ENCODE results near the gene SLC39A7. TPM values are rescaled to one million over a fixed set of nuclear protein-coding genes. Genes with fewer than 3 reads are reported as not detected.

SLC39A7 gene
- total and polyA plus RNA-seq, 9 donors: 66.1 to 136 (median 92.0) TPM

DNA sequence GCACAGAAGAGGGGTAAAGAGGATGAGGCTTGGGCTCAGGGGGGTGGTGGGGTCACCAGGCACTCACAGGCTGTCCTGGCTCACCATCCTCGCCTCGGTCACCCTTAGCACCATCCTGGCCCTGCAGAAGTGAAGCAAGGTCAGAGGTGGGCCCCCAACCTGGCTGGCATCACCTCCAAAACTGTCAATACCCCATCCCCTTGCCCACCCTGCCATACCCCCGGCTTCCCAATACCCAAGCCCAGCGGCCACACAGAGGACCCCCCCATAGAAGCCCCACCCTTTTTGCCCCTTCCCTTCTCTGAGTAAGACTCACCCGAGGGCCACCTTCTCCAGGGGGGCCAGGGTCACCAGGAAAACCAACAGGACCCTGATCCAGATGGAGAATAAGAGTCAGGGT lies 32.0 kb upstream of the SLC39A7 start:
- H3K27ac ChIP-seq (ENCODE audit: low read length): no peak overlapping the region
- peaks cover 5% of the 10 kb centered on the region for H3K27me3 ChIP-seq (ENCODE audit: control insufficient read depth, insufficient read depth, low read length)
- peaks cover 12% of the 10 kb centered on the region for H3K36me3 ChIP-seq (ENCODE audit: control insufficient read depth, insufficient read depth, low read length)
- DNase-seq: no peak
- no peaks in the 10 kb centered on the region for H3K9me3 ChIP-seq (replicated peaks; ENCODE audit: control insufficient read depth, low read depth, low read length)
- 60% methylated on average over 5 of the region's 5 CpGs for WGBS (ENCODE audit: insufficient coverage)
- H3K4me1 ChIP-seq (ENCODE audit: control insufficient read depth, insufficient read depth, low read length): no peaks in the 10 kb centered on the region
- no peak overlapping the region for H3K4me3 ChIP-seq (ENCODE audit: low read length)

DNA sequence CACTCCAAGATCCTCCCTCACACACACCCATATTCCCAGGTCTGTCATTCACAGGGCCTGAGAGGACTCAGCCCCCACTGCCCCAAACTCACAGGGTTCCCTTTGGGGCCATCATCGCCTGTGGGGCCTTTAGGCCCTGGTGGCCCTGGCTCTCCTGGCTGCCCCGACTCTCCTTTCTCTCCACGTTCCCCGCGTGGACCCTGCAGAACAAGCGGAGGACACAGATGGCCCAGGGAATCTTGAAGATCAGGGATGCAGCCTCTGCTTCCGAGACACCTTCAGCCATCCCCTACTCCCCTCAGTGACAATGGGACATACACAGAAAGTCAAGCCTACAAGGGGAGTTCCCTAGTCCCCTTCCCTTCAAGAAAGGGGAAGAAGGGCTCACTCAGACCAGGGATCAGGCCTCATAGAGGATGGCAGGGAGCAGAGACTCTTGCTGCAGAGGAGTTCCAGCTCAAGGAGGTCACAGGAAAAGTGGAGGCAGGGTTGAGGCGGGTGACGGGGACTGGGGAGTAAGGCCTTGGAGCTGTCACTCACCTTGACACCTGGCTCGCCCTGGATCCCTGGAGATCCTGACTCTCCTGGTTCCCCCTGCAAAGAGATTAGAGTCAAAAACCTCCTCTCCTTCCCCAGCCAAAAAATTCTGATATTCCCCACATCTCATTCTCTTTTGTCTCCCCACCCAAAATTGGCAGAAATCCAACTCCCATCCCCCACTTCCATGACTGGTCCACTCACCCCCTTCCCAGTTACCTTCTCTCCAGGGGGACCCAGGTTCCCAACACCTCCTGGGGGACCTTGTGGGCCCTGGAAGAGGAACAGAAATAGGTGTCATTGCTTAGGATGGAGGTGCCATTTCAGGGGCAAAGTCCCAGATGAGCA lies 31.1 kb upstream of the SLC39A7 start:
- H3K27me3 ChIP-seq (ENCODE audit: control insufficient read depth, insufficient read depth, low read length): peaks cover 5% of the 10 kb centered on the region
- peaks cover 12% of the 10 kb centered on the region for H3K36me3 ChIP-seq (ENCODE audit: control insufficient read depth, insufficient read depth, low read length)
- H3K4me1 ChIP-seq (ENCODE audit: control insufficient read depth, insufficient read depth, low read length): no peaks in the 10 kb centered on the region
- H3K27ac ChIP-seq (ENCODE audit: low read length): no peak overlapping the region
- no peak for DNase-seq
- WGBS (ENCODE audit: insufficient coverage): 83% methylated on average over 2 of the region's 10 CpGs
- H3K9me3 ChIP-seq (replicated peaks; ENCODE audit: control insufficient read depth, low read depth, low read length): no peaks in the 10 kb centered on the region
- H3K4me3 ChIP-seq (ENCODE audit: low read length): no peak overlapping the region

DNA sequence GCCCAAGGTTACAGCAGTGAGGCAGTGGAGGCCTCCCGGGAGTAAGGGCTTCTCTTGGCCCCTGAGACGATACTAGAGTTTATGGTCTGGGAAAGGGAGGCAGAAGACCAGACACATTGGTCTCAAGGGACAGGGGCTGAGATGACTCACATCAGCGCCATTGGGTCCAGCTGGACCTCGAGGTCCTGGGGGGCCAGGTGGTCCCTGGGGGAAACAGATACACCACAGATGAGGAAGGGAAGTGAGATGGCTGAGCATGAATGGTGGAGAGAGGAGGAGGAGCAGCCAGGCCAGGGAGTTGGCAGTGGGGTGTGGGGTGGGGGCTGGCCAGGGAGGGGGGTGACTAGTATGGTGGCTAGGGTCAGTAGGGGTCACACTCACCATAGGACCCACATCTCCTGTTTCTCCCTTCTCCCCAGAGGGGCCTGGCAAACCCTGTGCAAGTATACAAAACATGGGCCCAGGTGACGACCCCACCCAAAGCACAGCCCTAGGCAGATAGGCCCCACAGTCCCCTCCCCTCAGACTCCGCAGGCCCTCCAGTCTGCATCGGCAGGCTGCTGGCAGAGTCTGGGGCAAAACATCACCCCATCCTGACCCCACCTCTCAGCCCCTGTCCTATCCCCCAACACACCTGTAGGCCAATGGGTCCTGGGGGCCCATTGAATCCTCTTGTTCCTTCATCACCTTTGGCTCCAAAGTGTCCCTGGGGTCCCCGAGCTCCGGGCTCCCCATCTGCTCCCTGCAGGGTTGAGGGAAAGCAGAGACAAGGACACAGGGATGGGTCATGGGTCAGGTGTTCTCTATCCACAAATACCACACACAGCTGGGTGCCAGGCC lies 30.3 kb upstream of the SLC39A7 start:
- 64% methylated on average over 7 of the region's 9 CpGs for WGBS (ENCODE audit: insufficient coverage)
- Histone ChIP-seq H3K27ac (ENCODE audit: low read length) (no peak overlapping the region), H3K4me1 (ENCODE audit: control insufficient read depth, insufficient read depth, low read length) (no peaks in the 10 kb centered on the region), H3K27me3 (ENCODE audit: control insufficient read depth, insufficient read depth, low read length) (peaks cover 5% of the 10 kb centered on the region), H3K9me3 (replicated peaks; ENCODE audit: control insufficient read depth, low read depth, low read length) (no peaks in the 10 kb centered on the region), H3K4me3 (ENCODE audit: low read length) (no peak overlapping the region), H3K36me3 (ENCODE audit: control insufficient read depth, insufficient read depth, low read length) (peaks cover 12% of the 10 kb centered on the region)
- DNase-seq: no peak

DNA sequence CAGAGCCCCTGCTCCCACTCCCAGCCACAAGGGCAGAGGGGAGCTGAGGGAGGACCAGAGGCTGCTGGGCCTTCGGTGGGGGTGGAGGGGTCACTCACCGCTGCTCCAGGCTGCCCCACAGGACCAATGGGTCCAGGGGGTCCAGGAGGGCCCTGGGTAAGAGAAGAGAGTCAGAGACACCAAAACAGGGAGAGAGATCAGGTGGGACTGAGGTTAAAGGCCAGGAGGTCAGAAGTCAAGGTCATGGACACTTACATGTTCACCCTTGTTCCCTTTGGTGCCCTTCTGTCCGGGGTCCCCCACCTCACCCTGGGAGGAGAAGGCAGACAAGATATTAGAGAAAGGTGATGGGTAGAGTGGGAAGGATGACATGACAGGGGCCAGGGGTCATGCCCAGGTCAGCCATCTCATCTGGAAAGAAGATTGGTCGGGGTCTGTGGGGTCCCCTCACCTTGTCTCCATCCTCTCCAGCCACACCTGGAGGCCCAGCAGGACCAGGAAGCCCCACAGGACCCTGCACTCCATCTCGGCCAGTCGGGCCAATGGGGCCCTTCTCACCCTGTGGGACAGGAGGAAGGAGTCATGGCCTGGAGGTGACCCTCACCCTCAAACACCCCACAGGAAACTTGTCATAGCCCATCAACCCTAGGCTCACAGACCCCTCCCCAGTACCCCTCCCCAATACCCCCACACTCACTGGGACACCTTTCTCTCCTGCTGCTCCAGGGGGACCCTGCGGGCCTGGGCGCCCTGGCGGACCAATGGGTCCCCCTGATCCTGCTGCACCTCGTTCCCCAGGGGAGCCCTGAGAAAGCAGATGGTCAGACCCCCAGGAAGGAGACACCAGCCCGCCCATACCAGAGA lies 29.4 kb upstream of the SLC39A7 start:
- Histone ChIP-seq H3K27me3 (ENCODE audit: control insufficient read depth, insufficient read depth, low read length) (peaks cover 2% of the 10 kb centered on the region), H3K9me3 (replicated peaks; ENCODE audit: control insufficient read depth, low read depth, low read length) (no peaks in the 10 kb centered on the region), H3K36me3 (ENCODE audit: control insufficient read depth, insufficient read depth, low read length) (peaks cover 12% of the 10 kb centered on the region), H3K4me1 (ENCODE audit: control insufficient read depth, insufficient read depth, low read length) (no peaks in the 10 kb centered on the region), H3K27ac (ENCODE audit: low read length) (no peak overlapping the region), H3K4me3 (ENCODE audit: low read length) (no peak overlapping the region)
- WGBS (ENCODE audit: insufficient coverage): 83% methylated on average over 7 of the region's 11 CpGs
- DNase-seq: no peak

DNA sequence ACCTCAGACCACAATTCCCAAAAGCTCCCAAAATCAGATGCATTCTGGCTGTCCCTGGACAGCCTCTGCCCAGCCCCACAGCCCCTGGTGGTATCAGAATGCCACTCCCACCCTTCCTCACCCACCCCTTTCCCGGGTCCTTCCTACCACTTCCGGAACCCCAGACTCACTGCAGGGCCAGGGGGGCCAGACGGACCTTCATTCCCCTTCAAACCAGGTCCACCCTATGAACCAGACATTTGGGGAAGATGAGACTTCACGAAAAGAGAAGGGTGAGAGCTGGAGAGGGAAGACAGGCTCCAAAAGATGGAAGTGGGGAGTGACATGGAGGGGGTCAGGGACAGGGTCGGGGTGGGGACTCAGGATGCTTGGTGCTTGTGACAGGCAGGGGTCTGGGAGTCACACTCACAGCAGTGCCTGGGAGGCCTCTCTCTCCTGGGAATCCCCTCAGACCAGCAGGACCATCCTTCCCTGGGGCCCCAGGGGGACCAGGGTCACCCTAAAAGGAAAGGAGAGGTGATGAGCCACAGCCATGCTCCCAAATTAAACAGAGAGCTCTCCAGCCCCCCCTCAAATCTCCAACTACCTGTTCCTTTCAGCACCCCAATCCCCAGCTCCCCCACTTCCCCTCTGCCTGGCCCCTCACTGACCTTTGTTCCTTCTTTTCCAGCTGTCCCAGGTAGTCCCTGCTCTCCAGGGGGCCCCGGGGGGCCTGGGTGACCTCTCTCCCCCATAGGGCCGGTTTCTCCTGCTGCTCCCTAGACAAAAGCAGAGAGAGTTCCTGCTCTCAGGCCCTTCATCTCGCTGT lies 28.6 kb upstream of the SLC39A7 start:
- no peaks in the 10 kb centered on the region for H3K4me1 ChIP-seq (ENCODE audit: control insufficient read depth, insufficient read depth, low read length)
- H3K27me3 ChIP-seq (ENCODE audit: control insufficient read depth, insufficient read depth, low read length): peaks cover 2% of the 10 kb centered on the region
- H3K27ac ChIP-seq (ENCODE audit: low read length): no peak overlapping the region
- H3K36me3 ChIP-seq (ENCODE audit: control insufficient read depth, insufficient read depth, low read length): peaks cover 13% of the 10 kb centered on the region
- no peak overlapping the region for H3K4me3 ChIP-seq (ENCODE audit: low read length)
- DNase-seq: no peak
- H3K9me3 ChIP-seq (replicated peaks; ENCODE audit: control insufficient read depth, low read depth, low read length): no peaks in the 10 kb centered on the region
- 53% methylated on average over 4 of the region's 8 CpGs for WGBS (ENCODE audit: insufficient coverage)

DNA sequence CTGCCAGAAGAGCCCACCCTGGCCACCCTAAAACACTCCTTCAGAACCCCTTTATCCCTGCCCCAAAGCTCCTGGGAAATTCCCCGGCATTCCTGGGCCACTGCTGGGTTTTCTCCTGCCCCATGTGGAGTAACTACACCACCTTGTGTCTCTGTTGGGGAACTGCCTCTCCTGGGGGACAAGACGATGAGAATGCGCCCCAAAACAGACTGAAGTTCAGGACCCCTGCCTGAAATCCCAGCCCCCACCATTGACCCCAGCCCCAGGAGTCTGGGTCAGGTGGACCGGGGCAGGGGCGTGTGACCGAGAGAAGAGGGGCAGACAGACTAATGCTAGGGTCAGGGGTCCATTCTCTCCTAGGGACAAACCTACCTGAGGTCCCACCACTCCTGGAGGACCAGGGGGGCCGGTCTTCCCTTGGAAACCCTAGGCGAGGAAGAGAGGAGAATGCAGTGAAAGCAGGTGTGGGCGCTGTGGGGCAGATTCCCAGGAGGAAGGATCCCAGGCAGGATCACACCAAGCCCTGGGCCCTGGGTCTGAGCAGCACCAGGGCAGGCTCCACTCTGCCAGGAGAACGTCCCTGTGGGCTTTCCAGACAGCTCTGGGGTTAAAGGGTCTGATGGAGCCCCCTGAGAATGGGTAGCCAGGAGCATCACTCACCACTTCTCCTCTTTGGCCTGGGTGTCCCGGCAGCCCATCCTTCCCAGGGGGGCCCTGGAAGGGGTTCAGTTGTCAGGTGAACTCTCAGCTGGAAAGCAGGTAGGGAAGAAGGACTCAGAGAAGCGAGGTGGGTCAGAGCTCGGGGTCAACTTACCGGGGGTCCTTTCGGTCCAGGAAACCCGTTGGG lies 27.8 kb upstream of the SLC39A7 start:
- H3K27ac ChIP-seq (ENCODE audit: low read length): no peak overlapping the region
- H3K27me3 ChIP-seq (ENCODE audit: control insufficient read depth, insufficient read depth, low read length): peaks cover 2% of the 10 kb centered on the region
- WGBS (ENCODE audit: insufficient coverage): 60% methylated on average over 13 of the region's 16 CpGs
- no peaks in the 10 kb centered on the region for H3K9me3 ChIP-seq (replicated peaks; ENCODE audit: control insufficient read depth, low read depth, low read length)
- H3K36me3 ChIP-seq (ENCODE audit: control insufficient read depth, insufficient read depth, low read length): peaks cover 17% of the 10 kb centered on the region
- no peak for DNase-seq
- no peaks in the 10 kb centered on the region for H3K4me1 ChIP-seq (ENCODE audit: control insufficient read depth, insufficient read depth, low read length)
- H3K4me3 ChIP-seq (ENCODE audit: low read length): no peak overlapping the region

DNA sequence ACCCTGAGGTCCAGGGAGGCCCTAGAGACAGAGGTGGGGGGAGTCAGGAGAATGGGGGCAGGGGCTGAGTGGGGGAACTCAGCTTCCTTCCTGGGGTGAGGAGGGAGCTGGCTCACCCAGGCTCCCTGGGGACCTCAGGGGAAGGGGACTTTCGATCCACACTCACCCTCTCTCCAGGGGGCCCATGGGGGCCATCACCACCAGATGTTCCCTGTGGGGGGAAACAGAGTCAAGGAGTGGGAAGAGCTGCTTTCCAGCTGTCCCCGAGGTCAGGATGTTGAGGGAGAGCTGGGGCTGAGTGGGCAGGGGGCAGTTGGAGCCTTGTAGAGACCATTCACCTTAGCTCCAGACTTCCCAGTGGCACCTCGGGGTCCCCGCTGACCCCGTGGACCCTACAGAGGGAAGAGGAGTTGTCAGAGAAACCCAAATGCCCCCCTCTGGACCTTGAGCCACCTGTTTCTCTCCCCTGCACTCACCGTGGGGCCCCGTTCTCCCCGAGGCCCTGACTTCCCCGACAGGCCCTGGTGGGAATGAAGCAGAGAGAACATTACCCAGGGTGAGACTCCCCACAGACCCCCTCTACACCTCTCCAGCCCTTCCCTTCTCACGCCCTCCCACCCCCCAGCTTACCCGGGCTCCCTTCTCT lies 27.0 kb upstream of the SLC39A7 start:
- Histone ChIP-seq H3K4me3 (ENCODE audit: low read length) (no peak overlapping the region), H3K9me3 (replicated peaks; ENCODE audit: control insufficient read depth, low read depth, low read length) (no peaks in the 10 kb centered on the region), H3K36me3 (ENCODE audit: control insufficient read depth, insufficient read depth, low read length) (peaks cover 17% of the 10 kb centered on the region), H3K4me1 (ENCODE audit: control insufficient read depth, insufficient read depth, low read length) (no peaks in the 10 kb centered on the region), H3K27ac (ENCODE audit: low read length) (no peak overlapping the region), H3K27me3 (ENCODE audit: control insufficient read depth, insufficient read depth, low read length) (peaks cover 2% of the 10 kb centered on the region)
- 57% methylated on average over 1 of the region's 11 CpGs for WGBS (ENCODE audit: insufficient coverage)
- no peak for DNase-seq

DNA sequence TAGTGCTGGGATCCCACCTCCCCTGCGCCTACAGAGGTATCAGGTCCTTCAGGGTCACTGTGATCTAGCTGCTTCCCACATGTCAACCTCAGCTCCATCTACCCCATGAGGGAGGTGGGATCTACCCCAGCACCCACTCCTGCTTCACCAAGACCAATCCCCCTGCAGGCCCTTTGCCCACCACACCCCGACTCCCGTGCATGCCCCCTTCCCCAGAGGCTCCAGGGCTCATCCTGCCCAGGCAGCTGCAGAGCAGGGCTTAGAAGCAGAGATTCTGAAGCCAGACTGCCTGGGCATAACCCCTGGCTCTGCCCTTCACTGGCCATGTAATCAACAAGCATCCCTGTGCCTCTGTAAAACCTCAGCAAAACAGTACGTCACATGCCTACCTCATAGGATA lies 25.9 kb upstream of the SLC39A7 start:
- H3K4me1 ChIP-seq (ENCODE audit: control insufficient read depth, insufficient read depth, low read length): no peaks in the 10 kb centered on the region
- H3K9me3 ChIP-seq (replicated peaks; ENCODE audit: control insufficient read depth, low read depth, low read length): no peaks in the 10 kb centered on the region
- peaks cover 12% of the 10 kb centered on the region for H3K36me3 ChIP-seq (ENCODE audit: control insufficient read depth, insufficient read depth, low read length)
- H3K27me3 ChIP-seq (ENCODE audit: control insufficient read depth, insufficient read depth, low read length): peaks cover 2% of the 10 kb centered on the region
- no peak for DNase-seq
- 73% methylated on average over 4 of the region's 4 CpGs for WGBS (ENCODE audit: insufficient coverage)
- no peak overlapping the region for H3K27ac ChIP-seq (ENCODE audit: low read length)
- H3K4me3 ChIP-seq (ENCODE audit: low read length): no peak overlapping the region
